Fibroblast of skin of right biceps (primary cell): ENCODE results near the gene PAPOLA.

ENCODE experiments used
- DNase-seq: peaks from one replicate; pipeline ENCODE4 v3.0.0-alpha.2; 2013

Gene PAPOLA

DNA sequence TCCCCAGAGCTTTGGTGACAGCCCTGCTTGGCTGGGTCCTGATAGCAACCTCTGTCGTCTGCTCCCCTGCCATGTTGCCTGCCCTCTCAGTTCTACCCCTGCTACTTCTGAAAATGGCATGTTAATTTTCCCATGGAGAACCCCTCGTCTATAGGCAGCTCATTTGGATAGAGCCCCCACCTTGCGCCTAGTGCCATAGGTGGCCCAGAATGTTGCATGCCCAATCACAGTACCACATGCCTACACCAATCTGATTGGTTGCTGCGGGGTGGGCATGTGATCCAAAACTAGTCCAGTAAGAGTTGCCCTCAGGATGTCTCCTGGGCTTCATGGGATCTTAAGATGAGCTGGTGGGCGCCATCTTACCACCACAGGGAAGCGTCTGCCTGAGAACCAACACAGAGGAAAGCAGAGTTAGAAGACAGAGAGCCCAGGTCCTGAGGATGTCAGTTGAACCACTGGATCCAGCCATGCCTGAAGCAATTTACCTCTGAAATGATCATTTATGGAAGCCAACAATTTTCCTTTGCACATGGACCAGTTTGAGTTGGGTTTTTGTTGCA lies 85.7 kb downstream of the PAPOLA start:
- DNase-seq = no peak

DNA sequence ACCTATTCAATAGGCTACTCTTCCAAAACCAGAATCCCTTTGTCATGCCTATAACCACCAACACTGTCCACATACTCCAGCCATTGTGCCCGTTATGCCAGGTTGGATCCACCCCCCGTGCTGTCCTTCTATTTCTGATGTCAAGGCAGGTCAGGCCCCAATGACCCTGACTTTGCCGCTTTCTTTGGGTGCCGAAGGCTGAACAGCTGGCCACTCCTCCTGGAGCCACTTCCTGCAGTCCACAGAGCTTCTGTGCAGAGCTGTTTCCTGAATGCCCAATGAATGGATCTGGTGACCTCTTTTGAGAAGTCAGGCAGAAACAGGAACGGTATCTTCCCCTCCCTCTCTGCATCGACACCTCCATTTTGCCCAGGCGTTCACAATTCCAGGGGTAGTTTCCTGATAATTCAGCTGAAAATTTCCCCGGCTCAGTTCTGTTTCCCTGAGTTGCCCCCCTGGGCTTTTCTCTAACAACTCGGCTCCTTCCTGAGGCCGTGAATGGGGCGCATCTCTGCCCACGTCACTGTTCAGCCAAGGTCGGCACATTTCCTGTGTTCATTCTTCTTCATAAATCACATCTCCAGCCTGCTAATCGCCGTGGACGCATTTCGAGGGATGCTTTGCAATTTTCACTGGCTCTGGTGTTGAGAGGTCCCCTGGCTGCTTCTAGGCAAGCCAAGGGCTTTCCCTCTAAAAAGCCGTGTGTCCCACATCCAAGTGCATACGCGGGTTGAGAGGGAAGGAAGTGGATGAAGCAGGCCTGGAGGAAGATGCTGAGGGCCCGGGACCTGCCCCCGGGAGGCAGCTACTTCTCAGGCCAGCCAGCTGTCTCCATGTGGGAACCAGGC lies 86.5 kb downstream of the PAPOLA start:
- no peak for DNase-seq

DNA sequence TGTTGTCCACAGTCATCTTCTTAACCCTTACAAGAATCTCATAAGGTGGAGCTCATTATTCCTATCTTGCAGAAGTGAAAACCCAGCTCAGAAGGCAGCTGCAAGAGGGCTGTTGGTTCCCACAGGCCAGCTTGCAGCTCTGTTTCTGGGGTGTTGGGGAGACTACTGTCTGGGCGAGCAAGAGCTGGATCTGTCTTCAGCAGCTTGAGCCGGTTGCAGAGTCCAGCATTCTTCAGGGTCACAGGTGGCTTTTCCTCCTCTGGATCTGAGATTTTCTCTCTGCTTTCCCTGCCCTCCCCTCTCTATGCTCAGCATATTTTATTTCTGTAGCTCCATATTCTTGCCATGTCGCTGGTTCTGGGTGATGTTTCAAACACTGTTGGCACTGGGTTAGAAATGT lies 87.4 kb downstream of the PAPOLA start:
- no peak for DNase-seq

DNA sequence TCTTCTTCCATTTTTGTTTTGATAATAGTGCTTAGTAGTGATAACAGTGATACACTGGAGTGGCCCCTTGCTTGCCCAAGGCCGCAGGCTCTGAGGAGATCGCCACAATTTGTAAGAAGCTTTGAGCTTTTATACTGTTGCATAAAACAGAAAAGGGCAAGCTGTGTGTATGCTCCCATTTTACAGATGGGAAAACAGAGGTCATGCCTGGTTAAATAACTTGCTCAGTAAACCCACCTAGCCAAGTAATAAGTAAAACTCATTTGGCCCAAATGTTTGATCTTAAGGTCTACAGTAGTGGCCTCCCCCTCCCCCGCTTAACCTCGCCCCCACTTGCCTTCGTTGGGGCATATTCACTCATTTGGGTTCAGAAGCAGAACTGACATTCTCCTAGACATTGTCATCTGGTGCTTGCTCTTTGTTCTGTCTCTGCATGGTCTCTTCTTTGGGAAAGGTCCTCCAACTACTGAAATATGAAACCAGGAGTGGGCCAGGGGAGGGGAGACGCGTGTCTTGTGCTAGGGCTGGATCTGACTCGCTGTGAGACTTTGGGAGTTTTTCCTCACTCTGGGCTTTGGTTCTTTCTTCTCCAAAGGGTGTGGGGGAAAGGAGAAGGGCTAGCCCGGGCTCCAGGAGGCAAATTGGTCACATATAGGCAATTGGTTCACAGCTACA lies 88.1 kb downstream of the PAPOLA start:
- DNase-seq = no peak

DNA sequence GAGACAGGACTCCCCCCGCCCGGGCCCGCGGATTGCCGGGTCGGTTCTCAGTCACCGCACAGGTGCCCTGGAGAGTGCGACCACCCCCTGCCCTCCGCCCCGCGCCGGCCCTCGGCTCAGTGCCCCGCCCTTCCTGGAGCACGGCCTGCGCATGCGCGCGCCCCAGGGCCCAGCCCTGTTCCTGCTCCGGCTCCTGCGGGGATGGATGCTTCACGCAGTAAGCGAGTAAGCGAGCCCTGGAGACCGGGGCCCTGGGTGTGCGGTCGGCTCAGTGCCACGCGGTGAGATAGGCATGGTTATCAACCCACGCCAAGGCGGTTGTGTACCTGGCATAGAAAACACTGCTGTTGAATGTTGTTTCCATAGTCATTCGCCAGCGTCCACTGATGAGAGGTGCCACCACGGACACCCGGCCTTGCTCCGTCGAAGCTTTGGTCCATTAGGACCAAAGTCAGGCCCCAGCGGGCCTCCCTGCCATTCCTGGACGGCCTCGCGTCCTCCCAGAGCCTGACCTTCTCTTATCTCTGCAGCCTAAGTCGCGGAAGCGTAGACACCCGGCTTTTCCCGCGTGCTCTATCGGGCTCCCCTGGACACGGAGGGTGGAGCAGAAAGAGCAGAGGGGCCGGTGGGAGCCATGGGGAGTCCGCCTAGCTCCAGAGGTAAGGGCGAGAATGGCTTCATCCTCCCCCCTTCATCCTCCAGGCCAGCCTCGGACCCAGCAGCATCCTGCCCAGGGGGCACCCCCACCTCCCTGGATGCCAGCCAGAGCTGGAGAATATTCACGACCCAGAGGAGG lies 90.6 kb downstream of the PAPOLA start:
- peak; percentile 46 for DNase-seq

DNA sequence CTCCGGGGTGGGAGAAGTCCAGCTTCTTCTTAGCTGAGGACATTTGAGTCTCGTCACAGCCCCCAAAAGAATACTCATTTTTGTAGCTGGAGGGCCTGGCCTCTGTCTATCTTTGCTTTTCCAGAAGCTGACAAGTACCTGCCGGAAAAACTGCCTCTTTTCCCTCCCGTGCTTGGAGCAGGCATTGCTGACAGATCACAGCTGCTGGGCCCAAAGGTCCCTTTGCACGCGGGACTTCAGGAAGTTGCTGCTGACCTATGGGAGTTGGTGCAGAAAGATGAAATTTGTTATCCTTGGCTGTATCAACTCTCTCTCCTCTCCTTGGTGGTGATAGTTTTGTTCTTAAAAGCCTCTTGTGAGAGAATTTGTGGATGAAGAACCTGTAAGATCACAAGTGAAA lies 92.8 kb downstream of the PAPOLA start:
- DNase-seq = no peak

DNA sequence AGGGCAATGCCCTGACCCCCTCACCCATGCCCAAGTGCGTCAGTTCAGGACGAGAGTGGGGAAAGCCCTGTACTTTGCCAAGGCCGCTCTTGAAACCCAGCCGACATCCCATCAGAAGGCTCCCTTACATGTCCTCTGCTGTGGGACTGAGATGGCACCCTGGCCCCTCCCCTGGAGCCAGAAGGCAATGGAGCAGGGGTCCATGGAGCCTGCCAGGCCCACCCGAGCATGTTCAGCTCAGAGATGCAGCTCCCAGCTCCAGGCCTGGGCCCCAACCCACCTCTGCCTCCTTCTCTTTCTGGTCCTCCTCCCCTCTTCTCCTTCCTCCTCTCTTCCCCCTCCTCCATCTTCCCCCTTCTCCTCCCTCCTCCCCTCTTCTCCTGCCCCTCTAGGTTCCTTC lies 95.5 kb downstream of the PAPOLA start:
- no peak for DNase-seq

DNA sequence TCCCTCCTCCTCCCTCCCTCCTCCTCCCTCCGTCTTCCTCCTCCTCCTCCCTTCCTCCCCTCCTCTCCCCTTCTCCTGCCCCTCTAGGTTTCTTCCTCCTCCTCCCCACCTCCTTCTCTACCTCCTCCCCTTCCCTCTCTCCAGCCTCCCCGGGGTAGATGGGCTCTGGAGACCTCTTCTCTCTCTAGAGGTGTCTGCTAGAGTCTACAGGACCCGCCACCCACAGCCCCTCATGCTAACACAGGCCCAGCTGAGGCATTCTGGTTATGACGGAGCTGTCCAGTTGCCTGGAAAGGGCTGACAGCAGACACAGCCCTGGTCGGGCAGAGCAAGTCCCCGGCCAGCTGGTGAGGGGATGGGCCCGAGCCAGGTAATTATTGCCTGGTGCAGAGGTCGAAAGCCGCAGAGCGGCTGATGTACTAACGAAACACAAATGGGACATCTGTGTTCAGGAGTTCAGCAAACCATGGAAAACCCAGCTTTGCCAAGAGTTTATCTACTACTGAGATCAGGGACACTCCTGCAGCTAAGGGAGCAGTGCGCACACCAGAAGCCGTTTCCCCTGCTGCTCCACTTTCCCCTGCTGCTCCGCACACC lies 96.2 kb downstream of the PAPOLA start:
- no peak for DNase-seq

DNA sequence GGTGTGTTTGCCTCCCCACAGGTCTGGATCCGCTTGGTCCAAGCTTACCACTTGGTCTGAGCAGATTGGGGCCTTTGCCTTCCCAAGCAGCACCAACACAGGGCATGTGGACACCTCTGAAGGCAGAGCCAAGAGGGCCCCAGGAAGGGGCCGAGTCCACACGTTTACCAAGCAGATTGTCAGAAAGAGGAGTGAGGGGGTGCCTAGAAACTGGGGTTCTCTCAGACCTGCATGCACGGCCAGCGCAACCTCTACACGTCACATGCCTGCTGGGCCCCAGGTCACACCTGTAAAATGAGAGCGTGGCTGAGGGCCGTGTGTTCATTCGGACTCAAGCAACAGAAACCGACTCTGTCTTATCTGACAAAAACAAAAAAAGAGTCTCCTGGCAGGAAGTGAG lies 96.9 kb downstream of the PAPOLA start:
- DNase-seq = no peak

DNA sequence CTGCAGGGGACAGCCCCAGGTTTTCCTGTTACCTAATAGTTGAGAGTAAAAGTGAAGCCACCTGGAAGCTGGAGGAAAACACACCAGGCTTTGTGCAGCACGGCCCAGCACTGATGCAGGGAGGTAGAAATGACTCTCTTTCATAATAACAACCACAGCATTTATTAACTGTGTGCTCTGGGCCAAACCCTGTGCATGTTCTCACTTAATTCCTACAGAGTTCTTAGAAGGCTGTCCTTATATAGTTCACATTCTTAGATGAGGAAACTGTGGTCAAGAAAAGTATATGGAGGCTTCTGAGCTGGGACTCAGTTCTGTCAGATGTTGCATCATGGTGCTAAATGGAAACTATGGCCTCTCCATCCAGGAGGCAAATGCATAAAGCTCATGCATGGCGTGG lies 100.0 kb downstream of the PAPOLA start:
- no peak for DNase-seq

DNA sequence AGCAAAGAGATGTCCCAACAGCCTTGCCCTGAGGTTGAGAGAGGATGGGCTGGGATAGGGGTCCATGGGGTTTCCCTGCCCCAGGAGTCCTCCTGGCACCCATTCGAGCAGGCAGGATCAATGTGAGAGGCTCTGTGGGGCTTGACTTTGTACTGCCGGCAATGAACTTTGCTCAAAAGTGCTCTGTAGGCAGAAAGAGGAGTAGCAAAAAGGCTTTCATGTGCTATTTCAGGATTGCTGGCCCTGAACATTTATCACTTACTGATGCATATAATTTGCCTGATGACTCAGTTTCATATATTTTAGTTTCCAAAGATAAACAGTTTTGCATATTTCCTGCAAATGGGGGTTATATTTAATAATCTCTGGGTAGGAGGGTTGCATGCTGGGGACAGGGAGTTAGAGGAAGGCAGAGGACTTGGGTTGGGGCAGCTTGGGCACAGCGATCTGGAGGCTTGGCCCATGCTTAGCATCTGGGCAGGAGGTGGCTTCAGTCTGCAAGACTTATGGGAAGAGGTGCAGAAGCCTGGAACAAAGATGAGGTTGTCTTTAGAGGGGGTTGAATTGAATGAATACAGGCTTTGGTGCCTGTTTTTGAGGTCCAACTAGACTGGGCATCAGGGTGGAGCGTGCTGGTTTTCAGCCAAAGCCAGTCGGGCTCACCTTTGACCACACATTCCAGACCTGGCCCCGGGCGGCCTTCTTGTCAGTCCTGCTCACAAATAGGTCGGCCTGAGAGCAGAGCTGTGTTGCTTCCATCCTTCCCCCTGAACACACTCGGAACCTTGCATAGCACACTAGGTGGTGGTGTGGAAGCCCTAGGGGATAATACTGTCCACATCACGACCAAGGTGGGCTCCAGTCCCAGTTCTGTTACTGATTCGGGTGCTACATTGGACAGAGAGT lies 101.4 kb downstream of the PAPOLA start:
- no peak for DNase-seq

DNA sequence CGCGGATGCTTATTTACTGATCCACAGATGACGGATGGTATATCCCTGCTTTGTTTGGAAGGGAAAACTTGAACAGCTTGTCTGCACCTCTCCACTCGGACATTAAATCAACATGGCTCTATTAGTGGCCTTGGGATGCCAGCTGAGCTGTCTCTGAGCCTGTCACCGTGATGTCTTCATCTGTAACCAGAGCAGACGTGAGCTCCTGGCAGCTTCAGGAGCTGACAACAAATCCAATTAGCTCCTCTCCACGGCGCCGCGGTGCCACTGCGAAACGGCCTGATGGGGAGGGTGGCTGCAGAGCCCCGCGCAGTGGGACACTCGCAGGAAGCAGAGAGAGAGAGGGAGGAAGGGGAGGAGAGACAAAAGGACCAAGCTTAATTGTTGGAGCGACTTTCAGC lies 112.3 kb downstream of the PAPOLA start:
- no peak for DNase-seq

DNA sequence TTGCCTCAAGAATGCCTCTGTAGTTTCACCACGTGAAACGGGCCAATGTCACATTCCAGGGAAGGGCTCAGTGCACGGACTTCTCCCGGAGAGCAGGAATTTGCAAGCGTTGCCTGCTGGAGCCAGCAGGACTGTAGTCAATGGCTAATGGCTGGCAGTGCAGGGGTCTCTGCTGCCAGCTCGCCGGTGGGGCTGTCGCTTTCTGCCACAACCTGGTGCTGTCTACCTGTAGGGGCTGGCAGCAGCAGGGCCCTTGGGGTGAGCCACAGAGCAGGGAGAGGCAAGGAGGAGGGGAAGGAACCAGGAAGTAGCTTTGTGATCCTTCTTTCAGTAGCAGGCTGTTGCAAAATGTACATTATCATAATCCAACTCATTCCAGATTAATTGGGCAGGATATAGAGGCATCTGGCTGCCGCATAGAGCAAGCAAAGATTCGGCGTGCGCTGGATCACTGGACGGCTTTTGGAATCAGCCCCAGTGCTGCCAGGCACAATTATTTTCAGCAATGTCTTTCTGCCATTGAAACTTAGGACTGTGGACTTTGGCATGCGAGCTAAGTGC lies 114.1 kb downstream of the PAPOLA start:
- DNase-seq = no peak
